HEK293 (cell line): ENCODE results near the gene MYLK2.

Experiments used
- CTCF ChIA-PET: fragments of 350-600 bp; formaldehyde crosslinking; extraction: SDS; loops from one replicate; lab custom pipeline; 2021; ENCODE audit warnings: antibody characterized with exemption; lab: Yijun Ruan, JAX
- POLR2A ChIA-PET: fragments of 300-600 bp; formaldehyde crosslinking; extraction: SDS; loops from one replicate; lab custom pipeline; 2020; ENCODE audit warnings: antibody characterized with exemption, inconsistent platforms; lab: Yijun Ruan, JAX
- H3K27ac ChIP-seq: fragments of 200-500 bp; sonication (Bioruptor generic); 2 replicates; pipeline ENCODE4 v1.5.1; 2014; ENCODE audit warnings: low read depth, low read length, control low read depth, inconsistent platforms; ENCODE audit errors: extremely low read depth
- H3K36me3 ChIP-seq, 2 experiments: fragments of 200-500 bp in 1 of 2; sonication (Bioruptor generic) in 1 of 2; 1 replicate in 1 of 2; 2 replicates in 1 of 2; pipeline ENCODE4 v1.5.1; 2014 to 2017; ENCODE audit warnings: inconsistent platforms in 2 of 2, low read length in 2 of 2; ENCODE audit not compliant: control insufficient read depth in 2 of 2, insufficient read depth in 1 of 2
- H3K4me1 ChIP-seq: fragments of 200-500 bp; sonication (Bioruptor generic); 2 replicates; pipeline ENCODE4 v1.5.1; 2014; ENCODE audit warnings: mild to moderate bottlenecking, low read length, inconsistent platforms; ENCODE audit not compliant: control insufficient read depth, insufficient read depth
- H3K4me3 ChIP-seq: 2 replicates; pipeline ENCODE4 v1.5.1; 2011; ENCODE audit warnings: low read depth, mild to moderate bottlenecking, control low read depth, low read length, moderate library complexity
- H3K9me3 ChIP-seq: fragments of 200-500 bp; sonication (Bioruptor generic); 2 replicates; pipeline ENCODE4 v1.5.1; 2014; ENCODE audit warnings: low read depth, low read length, inconsistent platforms; ENCODE audit not compliant: control insufficient read depth, insufficient read depth
- EGR2 ChIP-seq: fragments of 450-650 bp; formaldehyde crosslinking; IDR thresholded peaks from 2 replicates; pipeline ENCODE4 v1.5.1; 2016; ENCODE audit warnings: low read depth, missing biosample characterization, missing genetic modification characterization
- GLIS1 ChIP-seq: fragments of 450-650 bp; formaldehyde crosslinking; IDR thresholded peaks from 2 replicates; pipeline ENCODE4 v1.5.1; 2016; ENCODE audit warnings: missing biosample characterization, missing genetic modification characterization
- GLIS2 ChIP-seq: fragments of 450-650 bp; formaldehyde crosslinking; IDR thresholded peaks from 2 replicates; pipeline ENCODE4 v1.5.1; 2016; ENCODE audit warnings: missing biosample characterization, missing genetic modification characterization
- SCRT2 ChIP-seq: fragments of 450-650 bp; formaldehyde crosslinking; IDR thresholded peaks from 2 replicates; pipeline ENCODE4 v1.5.1; 2016; ENCODE audit warnings: missing biosample characterization, missing genetic modification characterization
- SP2 ChIP-seq: fragments of 450-650 bp; formaldehyde crosslinking; IDR thresholded peaks from 2 replicates; pipeline ENCODE4 v1.5.1; 2016; ENCODE audit warnings: missing biosample characterization, missing genetic modification characterization
- ZBTB17 ChIP-seq: fragments of 450-650 bp; formaldehyde crosslinking; IDR thresholded peaks from 2 replicates; pipeline ENCODE4 v1.5.1; 2016; ENCODE audit warnings: missing biosample characterization, missing genetic modification characterization
- ZBTB20 ChIP-seq: fragments of 450-650 bp; formaldehyde crosslinking; IDR thresholded peaks from 2 replicates; pipeline ENCODE4 v1.5.1; 2016; ENCODE audit warnings: missing biosample characterization, missing genetic modification characterization
- ZBTB48 ChIP-seq: fragments of 450-650 bp; formaldehyde crosslinking; IDR thresholded peaks from 2 replicates; pipeline ENCODE4 v1.5.1; 2016; ENCODE audit warnings: missing biosample characterization, missing genetic modification characterization
- ZIC2 ChIP-seq: fragments of 450-650 bp; formaldehyde crosslinking; IDR thresholded peaks from 2 replicates; pipeline ENCODE4 v1.5.1; 2016; ENCODE audit warnings: missing biosample characterization, missing genetic modification characterization
- ZNF112 ChIP-seq: fragments of 450-650 bp; formaldehyde crosslinking; IDR thresholded peaks from 2 replicates; pipeline ENCODE4 v1.5.0; 2017; ENCODE audit warnings: missing biosample characterization, missing genetic modification characterization
- ZNF16 ChIP-seq: fragments of 450-650 bp; formaldehyde crosslinking; IDR thresholded peaks from 2 replicates; pipeline ENCODE4 v1.5.1; 2016; ENCODE audit warnings: low read depth, missing biosample characterization, missing genetic modification characterization
- ZNF335 ChIP-seq: fragments of 450-650 bp; formaldehyde crosslinking; conservative IDR thresholded peaks from 2 replicates; pipeline ENCODE4 v1.5.1; 2016; ENCODE audit warnings: missing biosample characterization, missing genetic modification characterization
- ZNF341 ChIP-seq: fragments of 450-650 bp; formaldehyde crosslinking; IDR thresholded peaks from 2 replicates; pipeline ENCODE4; 2016; ENCODE audit warnings: low read depth, missing biosample characterization, missing genetic modification characterization
- ZNF416 ChIP-seq: fragments of 450-650 bp; formaldehyde crosslinking; IDR thresholded peaks from 2 replicates; pipeline ENCODE4 v1.5.1; 2016; ENCODE audit warnings: missing biosample characterization, missing genetic modification characterization
- ZNF423 ChIP-seq: fragments of 450-650 bp; formaldehyde crosslinking; IDR thresholded peaks from 2 replicates; pipeline ENCODE4 v1.5.1; 2016; ENCODE audit warnings: missing biosample characterization, missing genetic modification characterization
- ZNF426 ChIP-seq: fragments of 450-650 bp; formaldehyde crosslinking; IDR thresholded peaks from 2 replicates; pipeline ENCODE4 v1.5.1; 2017; ENCODE audit warnings: missing biosample characterization, missing genetic modification characterization, mild to moderate bottlenecking, inconsistent platforms, moderate library complexity
- ZNF561 ChIP-seq: fragments of 450-650 bp; IDR thresholded peaks from 2 replicates; pipeline ENCODE4 v1.5.1; 2018; ENCODE audit warnings: missing biosample characterization, missing genetic modification characterization, borderline replicate concordance
- ZSCAN16 ChIP-seq: fragments of 450-650 bp; formaldehyde crosslinking; IDR thresholded peaks from 2 replicates; pipeline ENCODE4 v1.5.1; 2016; ENCODE audit warnings: missing biosample characterization, missing genetic modification characterization
- TF ChIP-seq, protein P1 (sequence below): fragments of 450-650 bp; formaldehyde crosslinking; IDR thresholded peaks from 2 replicates; pipeline ENCODE4 v1.5.1; 2016; ENCODE audit warnings: missing biosample characterization, missing genetic modification characterization
- TF ChIP-seq, protein P2 (sequence below): fragments of 450-650 bp; formaldehyde crosslinking; IDR thresholded peaks from 2 replicates; pipeline ENCODE4; 2016; ENCODE audit warnings: missing biosample characterization, missing genetic modification characterization
- TF ChIP-seq, protein P3 (sequence below): fragments of 450-650 bp; IDR thresholded peaks from 2 replicates; pipeline ENCODE4 v1.5.1; 2018; ENCODE audit warnings: missing biosample characterization, missing genetic modification characterization
- TF ChIP-seq, protein P4 (sequence below): fragments of 450-650 bp; formaldehyde crosslinking; IDR thresholded peaks from 2 replicates; pipeline ENCODE4 v1.5.1; 2016; ENCODE audit warnings: missing biosample characterization, missing genetic modification characterization
- TF ChIP-seq, protein P5 (sequence below): fragments of 450-650 bp; formaldehyde crosslinking; optimal IDR thresholded peaks from 2 replicates; pipeline ENCODE3; 2016; ENCODE audit warnings: missing biosample characterization, mild to moderate bottlenecking, missing genetic modification characterization
- TF ChIP-seq, protein P6 (sequence below): fragments of 450-650 bp; formaldehyde crosslinking; IDR thresholded peaks from 2 replicates; pipeline ENCODE4 v1.5.1; 2017; ENCODE audit warnings: missing biosample characterization, missing genetic modification characterization
- TF ChIP-seq, protein P7 (sequence below): fragments of 450-650 bp; formaldehyde crosslinking; IDR thresholded peaks from 2 replicates; pipeline ENCODE4 v1.5.1; 2016; ENCODE audit warnings: missing biosample characterization, missing genetic modification characterization

Gene MYLK2

DNA sequence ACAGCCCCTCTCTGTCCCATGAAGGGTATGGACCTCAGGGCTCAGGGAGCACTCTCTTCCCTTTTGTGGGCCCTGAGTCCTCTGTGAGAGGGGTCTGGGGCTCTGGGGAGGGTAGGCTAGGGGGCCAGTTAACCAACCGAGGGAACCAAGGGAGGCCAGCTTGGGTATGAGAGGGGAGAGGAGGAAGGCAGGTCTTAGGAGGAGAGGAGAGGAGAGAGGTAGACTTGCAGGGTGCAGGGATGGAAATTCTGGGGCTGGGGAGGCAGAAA lies 50.5 kb downstream of the MYLK2 start (continued):
- peak; percentile 42; the same call in 1 of the 2 replicates for TF ChIP-seq ZNF335
- TF ChIP-seq, protein P1, sequence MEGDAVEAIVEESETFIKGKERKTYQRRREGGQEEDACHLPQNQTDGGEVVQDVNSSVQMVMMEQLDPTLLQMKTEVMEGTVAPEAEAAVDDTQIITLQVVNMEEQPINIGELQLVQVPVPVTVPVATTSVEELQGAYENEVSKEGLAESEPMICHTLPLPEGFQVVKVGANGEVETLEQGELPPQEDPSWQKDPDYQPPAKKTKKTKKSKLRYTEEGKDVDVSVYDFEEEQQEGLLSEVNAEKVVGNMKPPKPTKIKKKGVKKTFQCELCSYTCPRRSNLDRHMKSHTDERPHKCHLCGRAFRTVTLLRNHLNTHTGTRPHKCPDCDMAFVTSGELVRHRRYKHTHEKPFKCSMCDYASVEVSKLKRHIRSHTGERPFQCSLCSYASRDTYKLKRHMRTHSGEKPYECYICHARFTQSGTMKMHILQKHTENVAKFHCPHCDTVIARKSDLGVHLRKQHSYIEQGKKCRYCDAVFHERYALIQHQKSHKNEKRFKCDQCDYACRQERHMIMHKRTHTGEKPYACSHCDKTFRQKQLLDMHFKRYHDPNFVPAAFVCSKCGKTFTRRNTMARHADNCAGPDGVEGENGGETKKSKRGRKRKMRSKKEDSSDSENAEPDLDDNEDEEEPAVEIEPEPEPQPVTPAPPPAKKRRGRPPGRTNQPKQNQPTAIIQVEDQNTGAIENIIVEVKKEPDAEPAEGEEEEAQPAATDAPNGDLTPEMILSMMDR (tag by site-specific recombination): no peak
- 0 out of 2 replicates have a peak, but pooled peaks have one; percentile 27 for TF ChIP-seq ZBTB48 (tag by site-specific recombination)
- no peak for TF ChIP-seq ZNF423 (tag by site-specific recombination)
- TF ChIP-seq, protein P2, sequence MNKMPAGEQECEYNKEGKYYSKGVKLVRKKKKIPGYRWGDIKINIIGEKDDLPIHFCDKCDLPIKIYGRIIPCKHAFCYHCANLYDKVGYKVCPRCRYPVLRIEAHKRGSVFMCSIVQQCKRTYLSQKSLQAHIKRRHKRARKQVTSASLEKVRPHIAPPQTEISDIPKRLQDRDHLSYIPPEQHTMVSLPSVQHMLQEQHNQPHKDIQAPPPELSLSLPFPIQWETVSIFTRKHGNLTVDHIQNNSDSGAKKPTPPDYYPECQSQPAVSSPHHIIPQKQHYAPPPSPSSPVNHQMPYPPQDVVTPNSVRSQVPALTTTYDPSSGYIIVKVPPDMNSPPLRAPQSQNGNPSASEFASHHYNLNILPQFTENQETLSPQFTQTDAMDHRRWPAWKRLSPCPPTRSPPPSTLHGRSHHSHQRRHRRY (tag by site-specific recombination): no peak
- no peak for TF ChIP-seq ZSCAN16 (tag by site-specific recombination)
- TF ChIP-seq, protein P3, sequence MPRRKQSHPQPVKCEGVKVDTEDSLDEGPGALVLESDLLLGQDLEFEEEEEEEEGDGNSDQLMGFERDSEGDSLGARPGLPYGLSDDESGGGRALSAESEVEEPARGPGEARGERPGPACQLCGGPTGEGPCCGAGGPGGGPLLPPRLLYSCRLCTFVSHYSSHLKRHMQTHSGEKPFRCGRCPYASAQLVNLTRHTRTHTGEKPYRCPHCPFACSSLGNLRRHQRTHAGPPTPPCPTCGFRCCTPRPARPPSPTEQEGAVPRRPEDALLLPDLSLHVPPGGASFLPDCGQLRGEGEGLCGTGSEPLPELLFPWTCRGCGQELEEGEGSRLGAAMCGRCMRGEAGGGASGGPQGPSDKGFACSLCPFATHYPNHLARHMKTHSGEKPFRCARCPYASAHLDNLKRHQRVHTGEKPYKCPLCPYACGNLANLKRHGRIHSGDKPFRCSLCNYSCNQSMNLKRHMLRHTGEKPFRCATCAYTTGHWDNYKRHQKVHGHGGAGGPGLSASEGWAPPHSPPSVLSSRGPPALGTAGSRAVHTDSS (tag by site-specific recombination): no peak
- peak; percentile 63; the same call in 1 of the 2 replicates for TF ChIP-seq ZBTB20 (tag by site-specific recombination)
- TF ChIP-seq ZNF426 (tag by site-specific recombination): no peak
- TF ChIP-seq, protein P4, sequence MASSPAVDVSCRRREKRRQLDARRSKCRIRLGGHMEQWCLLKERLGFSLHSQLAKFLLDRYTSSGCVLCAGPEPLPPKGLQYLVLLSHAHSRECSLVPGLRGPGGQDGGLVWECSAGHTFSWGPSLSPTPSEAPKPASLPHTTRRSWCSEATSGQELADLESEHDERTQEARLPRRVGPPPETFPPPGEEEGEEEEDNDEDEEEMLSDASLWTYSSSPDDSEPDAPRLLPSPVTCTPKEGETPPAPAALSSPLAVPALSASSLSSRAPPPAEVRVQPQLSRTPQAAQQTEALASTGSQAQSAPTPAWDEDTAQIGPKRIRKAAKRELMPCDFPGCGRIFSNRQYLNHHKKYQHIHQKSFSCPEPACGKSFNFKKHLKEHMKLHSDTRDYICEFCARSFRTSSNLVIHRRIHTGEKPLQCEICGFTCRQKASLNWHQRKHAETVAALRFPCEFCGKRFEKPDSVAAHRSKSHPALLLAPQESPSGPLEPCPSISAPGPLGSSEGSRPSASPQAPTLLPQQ: no peak

DNA sequence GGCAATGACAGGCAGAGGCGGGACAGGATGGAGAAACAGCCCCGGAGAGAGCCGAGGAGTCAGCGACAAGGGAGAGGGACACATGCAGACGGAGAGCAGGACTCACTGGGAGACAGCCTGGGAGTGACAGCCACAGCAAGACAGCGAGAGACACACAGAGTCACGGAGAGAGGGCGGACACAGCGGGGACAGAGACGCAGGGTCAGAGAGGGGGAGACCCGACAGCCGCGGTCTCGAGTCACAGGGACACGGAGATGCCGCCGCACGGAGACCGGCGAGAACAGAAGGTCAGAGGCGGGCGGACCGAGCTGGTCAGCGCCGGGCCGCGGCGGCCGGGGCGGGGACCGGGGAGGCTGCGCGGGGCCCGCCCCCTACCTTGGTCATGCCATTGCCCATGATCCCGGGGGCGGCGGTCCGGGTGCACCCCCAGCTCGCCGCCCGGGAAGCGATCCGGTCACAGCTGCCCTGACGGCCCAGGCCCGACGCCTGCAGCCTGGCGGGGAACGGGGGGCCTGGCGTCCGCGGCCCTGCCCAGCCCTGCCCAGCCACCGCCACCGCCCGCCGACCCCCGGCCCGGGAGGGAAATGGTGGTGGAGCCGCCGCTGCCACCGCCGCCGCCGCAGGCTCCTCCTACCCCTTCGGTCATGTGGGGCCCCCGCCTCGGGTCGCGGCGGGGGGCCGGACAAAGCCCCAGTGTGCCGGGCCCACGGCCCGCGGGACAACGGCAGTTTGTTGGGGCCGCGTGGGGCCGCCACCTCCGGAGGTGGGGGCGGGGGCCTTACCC lies 51.0 kb downstream of the MYLK2 start, which contains the start of the genes DUSP15 and TTLL9:
TSS of gene DUSP15 (minus strand) at position 586 of the 784 bp plus-strand sequence. CDS start at position 396, 190 bp downstream.
TSS of gene TTLL9 (plus strand) at position 693 of the 784 bp plus-strand sequence. CDS start 493 bp downstream, outside the sequence.
- Histone ChIP-seq H3K27ac (peak within 1 kb of the TSS; percentile 56; the same call in 1 of the 2 replicates), H3K4me1 (no peaks in the 10 kb centered on the region), H3K36me3 (no peaks in the 10 kb centered on the region), H3K9me3 (no peaks in the 10 kb centered on the region), H3K4me3 (peak within 1 kb of the TSS; percentile 48)
- ChIA-PET CTCF (no interaction called here), POLR2A (no interaction called here)
- TF ChIP-seq SCRT2: no peak
- peak; percentile 35 for TF ChIP-seq ZNF341 (tag by site-specific recombination)
- peak; percentile 55; the same call in 1 of the 2 replicates for TF ChIP-seq ZNF561 (tag by site-specific recombination)
- peak; percentile 90 for TF ChIP-seq GLIS1 (tag by site-specific recombination)
- TF ChIP-seq ZBTB17: peak; percentile 72
- TF ChIP-seq, protein P5, sequence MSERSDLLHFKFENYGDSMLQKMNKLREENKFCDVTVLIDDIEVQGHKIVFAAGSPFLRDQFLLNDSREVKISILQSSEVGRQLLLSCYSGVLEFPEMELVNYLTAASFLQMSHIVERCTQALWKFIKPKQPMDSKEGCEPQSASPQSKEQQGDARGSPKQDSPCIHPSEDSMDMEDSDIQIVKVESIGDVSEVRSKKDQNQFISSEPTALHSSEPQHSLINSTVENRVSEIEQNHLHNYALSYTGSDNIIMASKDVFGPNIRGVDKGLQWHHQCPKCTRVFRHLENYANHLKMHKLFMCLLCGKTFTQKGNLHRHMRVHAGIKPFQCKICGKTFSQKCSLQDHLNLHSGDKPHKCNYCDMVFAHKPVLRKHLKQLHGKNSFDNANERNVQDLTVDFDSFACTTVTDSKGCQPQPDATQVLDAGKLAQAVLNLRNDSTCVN (tag by site-specific recombination): peak; percentile 25
- TF ChIP-seq ZNF416 (tag by site-specific recombination): no peak
- TF ChIP-seq SP2 (tag by site-specific recombination): peak; percentile 30
- TF ChIP-seq ZIC2: peak; percentile 63
- TF ChIP-seq GLIS2 (tag by site-specific recombination): peak; percentile 80
- no peak for TF ChIP-seq ZNF112 (tag by site-specific recombination)
- TF ChIP-seq, protein P6, sequence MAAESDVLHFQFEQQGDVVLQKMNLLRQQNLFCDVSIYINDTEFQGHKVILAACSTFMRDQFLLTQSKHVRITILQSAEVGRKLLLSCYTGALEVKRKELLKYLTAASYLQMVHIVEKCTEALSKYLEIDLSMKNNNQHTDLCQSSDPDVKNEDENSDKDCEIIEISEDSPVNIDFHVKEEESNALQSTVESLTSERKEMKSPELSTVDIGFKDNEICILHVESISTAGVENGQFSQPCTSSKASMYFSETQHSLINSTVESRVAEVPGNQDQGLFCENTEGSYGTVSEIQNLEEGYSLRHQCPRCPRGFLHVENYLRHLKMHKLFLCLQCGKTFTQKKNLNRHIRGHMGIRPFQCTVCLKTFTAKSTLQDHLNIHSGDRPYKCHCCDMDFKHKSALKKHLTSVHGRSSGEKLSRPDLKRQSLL (tag by site-specific recombination): peak; percentile 21; the same call in 1 of the 2 replicates
- TF ChIP-seq, protein P7, sequence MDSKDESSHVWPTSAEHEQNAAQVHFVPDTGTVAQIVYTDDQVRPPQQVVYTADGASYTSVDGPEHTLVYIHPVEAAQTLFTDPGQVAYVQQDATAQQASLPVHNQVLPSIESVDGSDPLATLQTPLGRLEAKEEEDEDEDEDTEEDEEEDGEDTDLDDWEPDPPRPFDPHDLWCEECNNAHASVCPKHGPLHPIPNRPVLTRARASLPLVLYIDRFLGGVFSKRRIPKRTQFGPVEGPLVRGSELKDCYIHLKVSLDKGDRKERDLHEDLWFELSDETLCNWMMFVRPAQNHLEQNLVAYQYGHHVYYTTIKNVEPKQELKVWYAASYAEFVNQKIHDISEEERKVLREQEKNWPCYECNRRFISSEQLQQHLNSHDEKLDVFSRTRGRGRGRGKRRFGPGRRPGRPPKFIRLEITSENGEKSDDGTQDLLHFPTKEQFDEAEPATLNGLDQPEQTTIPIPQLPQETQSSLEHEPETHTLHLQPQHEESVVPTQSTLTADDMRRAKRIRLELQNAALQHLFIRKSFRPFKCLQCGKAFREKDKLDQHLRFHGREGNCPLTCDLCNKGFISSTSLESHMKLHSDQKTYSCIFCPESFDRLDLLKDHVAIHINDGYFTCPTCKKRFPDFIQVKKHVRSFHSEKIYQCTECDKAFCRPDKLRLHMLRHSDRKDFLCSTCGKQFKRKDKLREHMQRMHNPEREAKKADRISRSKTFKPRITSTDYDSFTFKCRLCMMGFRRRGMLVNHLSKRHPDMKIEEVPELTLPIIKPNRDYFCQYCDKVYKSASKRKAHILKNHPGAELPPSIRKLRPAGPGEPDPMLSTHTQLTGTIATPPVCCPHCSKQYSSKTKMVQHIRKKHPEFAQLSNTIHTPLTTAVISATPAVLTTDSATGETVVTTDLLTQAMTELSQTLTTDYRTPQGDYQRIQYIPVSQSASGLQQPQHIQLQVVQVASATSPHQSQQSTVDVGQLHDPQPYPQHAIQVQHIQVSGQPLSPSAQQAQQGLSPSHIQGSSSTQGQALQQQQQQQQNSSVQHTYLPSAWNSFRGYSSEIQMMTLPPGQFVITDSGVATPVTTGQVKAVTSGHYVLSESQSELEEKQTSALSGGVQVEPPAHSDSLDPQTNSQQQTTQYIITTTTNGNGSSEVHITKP (tag by site-specific recombination): peak; percentile 78
- peak; percentile 50; the same call in 1 of the 2 replicates for TF ChIP-seq EGR2
- peak; percentile 65 for TF ChIP-seq ZNF16 (tag by site-specific recombination)
